ENCODE results near the gene LIMS1.

DNA sequence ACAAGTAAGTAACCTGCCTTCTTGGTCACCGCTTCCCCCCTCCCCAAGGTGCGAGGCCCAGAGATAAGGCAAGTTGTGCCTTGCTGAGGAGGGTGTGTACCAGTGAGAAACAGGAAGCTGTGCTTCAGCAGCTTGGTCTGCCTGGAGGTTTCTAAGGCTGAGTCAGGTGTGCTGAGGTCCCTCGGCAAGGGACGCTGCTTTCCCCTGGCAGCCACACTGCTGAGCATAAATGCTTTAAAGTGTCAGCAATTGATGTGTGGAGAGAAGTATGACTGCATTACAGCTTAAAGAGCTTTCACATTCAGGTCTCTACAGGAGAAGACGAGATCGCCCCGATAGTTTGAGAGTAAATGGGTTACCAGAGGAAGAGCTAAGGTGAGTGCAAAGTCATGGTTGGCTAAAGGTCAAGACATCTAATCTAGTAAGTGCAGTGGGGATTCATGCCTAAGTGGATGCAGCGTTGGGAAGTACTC, 86.9 kb downstream of the LIMS1 start:
- TF ChIP-seq ZSCAN30 (tag by site-specific recombination; IDR thresholded peaks at IDR 0.05), result no peak
- TF ChIP-seq ZNF654 (tag by site-specific recombination; IDR thresholded peaks at IDR 0.05; ENCODE audit: low read depth), result no peak
- no peak for TF ChIP-seq ZNF48 (tag by site-specific recombination; IDR thresholded peaks at IDR 0.05)
- TF ChIP-seq, protein P1, sequence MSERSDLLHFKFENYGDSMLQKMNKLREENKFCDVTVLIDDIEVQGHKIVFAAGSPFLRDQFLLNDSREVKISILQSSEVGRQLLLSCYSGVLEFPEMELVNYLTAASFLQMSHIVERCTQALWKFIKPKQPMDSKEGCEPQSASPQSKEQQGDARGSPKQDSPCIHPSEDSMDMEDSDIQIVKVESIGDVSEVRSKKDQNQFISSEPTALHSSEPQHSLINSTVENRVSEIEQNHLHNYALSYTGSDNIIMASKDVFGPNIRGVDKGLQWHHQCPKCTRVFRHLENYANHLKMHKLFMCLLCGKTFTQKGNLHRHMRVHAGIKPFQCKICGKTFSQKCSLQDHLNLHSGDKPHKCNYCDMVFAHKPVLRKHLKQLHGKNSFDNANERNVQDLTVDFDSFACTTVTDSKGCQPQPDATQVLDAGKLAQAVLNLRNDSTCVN (tag by site-specific recombination; optimal IDR thresholded peaks at IDR 0.05), result no peak
- TF ChIP-seq, protein P2, sequence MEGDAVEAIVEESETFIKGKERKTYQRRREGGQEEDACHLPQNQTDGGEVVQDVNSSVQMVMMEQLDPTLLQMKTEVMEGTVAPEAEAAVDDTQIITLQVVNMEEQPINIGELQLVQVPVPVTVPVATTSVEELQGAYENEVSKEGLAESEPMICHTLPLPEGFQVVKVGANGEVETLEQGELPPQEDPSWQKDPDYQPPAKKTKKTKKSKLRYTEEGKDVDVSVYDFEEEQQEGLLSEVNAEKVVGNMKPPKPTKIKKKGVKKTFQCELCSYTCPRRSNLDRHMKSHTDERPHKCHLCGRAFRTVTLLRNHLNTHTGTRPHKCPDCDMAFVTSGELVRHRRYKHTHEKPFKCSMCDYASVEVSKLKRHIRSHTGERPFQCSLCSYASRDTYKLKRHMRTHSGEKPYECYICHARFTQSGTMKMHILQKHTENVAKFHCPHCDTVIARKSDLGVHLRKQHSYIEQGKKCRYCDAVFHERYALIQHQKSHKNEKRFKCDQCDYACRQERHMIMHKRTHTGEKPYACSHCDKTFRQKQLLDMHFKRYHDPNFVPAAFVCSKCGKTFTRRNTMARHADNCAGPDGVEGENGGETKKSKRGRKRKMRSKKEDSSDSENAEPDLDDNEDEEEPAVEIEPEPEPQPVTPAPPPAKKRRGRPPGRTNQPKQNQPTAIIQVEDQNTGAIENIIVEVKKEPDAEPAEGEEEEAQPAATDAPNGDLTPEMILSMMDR (tag by site-specific recombination; IDR thresholded peaks at IDR 0.05), result no peak
- TF ChIP-seq ZSCAN16 (tag by site-specific recombination; IDR thresholded peaks at IDR 0.05), result no peak
- no peak for TF ChIP-seq GLIS2 (tag by site-specific recombination; IDR thresholded peaks at IDR 0.05)
- TF ChIP-seq, protein P3, sequence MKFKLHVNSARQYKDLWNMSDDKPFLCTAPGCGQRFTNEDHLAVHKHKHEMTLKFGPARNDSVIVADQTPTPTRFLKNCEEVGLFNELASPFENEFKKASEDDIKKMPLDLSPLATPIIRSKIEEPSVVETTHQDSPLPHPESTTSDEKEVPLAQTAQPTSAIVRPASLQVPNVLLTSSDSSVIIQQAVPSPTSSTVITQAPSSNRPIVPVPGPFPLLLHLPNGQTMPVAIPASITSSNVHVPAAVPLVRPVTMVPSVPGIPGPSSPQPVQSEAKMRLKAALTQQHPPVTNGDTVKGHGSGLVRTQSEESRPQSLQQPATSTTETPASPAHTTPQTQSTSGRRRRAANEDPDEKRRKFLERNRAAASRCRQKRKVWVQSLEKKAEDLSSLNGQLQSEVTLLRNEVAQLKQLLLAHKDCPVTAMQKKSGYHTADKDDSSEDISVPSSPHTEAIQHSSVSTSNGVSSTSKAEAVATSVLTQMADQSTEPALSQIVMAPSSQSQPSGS (tag by site-specific recombination; IDR thresholded peaks at IDR 0.05; ENCODE audit: low read depth), result no peak
- TF ChIP-seq, protein P4, sequence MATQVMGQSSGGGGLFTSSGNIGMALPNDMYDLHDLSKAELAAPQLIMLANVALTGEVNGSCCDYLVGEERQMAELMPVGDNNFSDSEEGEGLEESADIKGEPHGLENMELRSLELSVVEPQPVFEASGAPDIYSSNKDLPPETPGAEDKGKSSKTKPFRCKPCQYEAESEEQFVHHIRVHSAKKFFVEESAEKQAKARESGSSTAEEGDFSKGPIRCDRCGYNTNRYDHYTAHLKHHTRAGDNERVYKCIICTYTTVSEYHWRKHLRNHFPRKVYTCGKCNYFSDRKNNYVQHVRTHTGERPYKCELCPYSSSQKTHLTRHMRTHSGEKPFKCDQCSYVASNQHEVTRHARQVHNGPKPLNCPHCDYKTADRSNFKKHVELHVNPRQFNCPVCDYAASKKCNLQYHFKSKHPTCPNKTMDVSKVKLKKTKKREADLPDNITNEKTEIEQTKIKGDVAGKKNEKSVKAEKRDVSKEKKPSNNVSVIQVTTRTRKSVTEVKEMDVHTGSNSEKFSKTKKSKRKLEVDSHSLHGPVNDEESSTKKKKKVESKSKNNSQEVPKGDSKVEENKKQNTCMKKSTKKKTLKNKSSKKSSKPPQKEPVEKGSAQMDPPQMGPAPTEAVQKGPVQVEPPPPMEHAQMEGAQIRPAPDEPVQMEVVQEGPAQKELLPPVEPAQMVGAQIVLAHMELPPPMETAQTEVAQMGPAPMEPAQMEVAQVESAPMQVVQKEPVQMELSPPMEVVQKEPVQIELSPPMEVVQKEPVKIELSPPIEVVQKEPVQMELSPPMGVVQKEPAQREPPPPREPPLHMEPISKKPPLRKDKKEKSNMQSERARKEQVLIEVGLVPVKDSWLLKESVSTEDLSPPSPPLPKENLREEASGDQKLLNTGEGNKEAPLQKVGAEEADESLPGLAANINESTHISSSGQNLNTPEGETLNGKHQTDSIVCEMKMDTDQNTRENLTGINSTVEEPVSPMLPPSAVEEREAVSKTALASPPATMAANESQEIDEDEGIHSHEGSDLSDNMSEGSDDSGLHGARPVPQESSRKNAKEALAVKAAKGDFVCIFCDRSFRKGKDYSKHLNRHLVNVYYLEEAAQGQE (tag by site-specific recombination; IDR thresholded peaks at IDR 0.05), result no peak
- no peak for TF ChIP-seq ZNF843 (tag by site-specific recombination; IDR thresholded peaks at IDR 0.05)
- TF ChIP-seq ZNF747 (tag by site-specific recombination; IDR thresholded peaks at IDR 0.05), result no peak
